A549 (cell line): ENCODE data around the gene MTHFR. TPM values are rescaled to one million over a fixed set of nuclear protein-coding genes. Genes with fewer than 3 reads are reported as not detected.

ENCODE experiments used
- ATAC-seq, 2 experiments: fragments of 200-7000 bp in 1 of 2; fragments of >200 bp in 1 of 2; cut with Nextera tagmentation in 1 of 2; cut with Tn5 transposase in 1 of 2; 3 replicates each; pipeline versions ENCODE4 v1.8.0 to v1.9.1; 2018 to 2020; ENCODE audit warnings: mild to moderate bottlenecking in 1 of 2, moderate library complexity in 1 of 2
- CTCF ChIA-PET: fragments of 300-600 bp; sonication (Branson Sonifier 250); formaldehyde crosslinking; extraction: SDS; loops from one replicate; lab custom pipeline; 2021; ENCODE audit warnings: antibody characterized with exemption, inconsistent platforms; lab: Yijun Ruan, JAX
- POLR2A ChIA-PET: fragments of 350-600 bp; formaldehyde crosslinking; extraction: SDS; loops from one replicate; lab custom pipeline; 2021; ENCODE audit warnings: antibody characterized with exemption, inconsistent platforms; lab: Yijun Ruan, JAX
- DNase-seq, 2 experiments: peaks; one replicate each; pipeline versions ENCODE4 v3.0.0 to v3.0.0-alpha.2; 2011 to 2016; ENCODE audit warnings: low read depth in 1 of 2, low spot score in 1 of 2
- FAIRE-seq: peaks from 2 replicates; lab custom pipeline; 2011; peaks lifted over from hg19 to GRCh38; lab: Jason Lieb, UNC
- H3K27ac ChIP-seq, 2 experiments: fragments of >200 bp; sonication (Bioruptor Twin); formaldehyde crosslinking; 3 replicates each; pipeline ENCODE4 v1.5.1; 2016 to 2017
- H3K4me1 ChIP-seq: fragments of >200 bp; sonication (Bioruptor Twin); formaldehyde crosslinking; 3 replicates; pipeline ENCODE4 v1.6.1; 2016
- H3K4me2 ChIP-seq: fragments of >200 bp; sonication (Bioruptor Twin); formaldehyde crosslinking; 3 replicates; pipeline ENCODE4 v1.6.1; 2016
- H3K4me3 ChIP-seq: fragments of >200 bp; sonication (Bioruptor Twin); formaldehyde crosslinking; 3 replicates; pipeline ENCODE4 v1.5.1; 2016
- H3K9me3 ChIP-seq: fragments of >200 bp; sonication (Bioruptor Twin); formaldehyde crosslinking; 3 replicates; pipeline ENCODE4 v1.6.1; 2016
- CBX2 ChIP-seq: fragments of 200-600 bp; sonication (generic); IDR thresholded peaks from 2 replicates; pipeline ENCODE4 v1.6.1; 2016; ENCODE audit warnings: low read depth, mild to moderate bottlenecking, borderline replicate concordance
- CHD2 ChIP-seq: fragments of 150-350 bp; IDR thresholded peaks from 2 replicates; pipeline ENCODE4 v1.6.1; 2014; ENCODE audit warnings: low read length; ENCODE audit not compliant: partially characterized antibody
- EHF ChIP-seq: fragments of 250-450 bp; sonication (Bioruptor Pico); IDR thresholded peaks from 2 replicates; pipeline ENCODE4 v1.5.0; 2020; ENCODE audit warnings: mild to moderate bottlenecking
- EP300 ChIP-seq, 2 experiments: fragments of >200 bp; sonication (Bioruptor Twin); formaldehyde crosslinking; IDR thresholded peaks; 2 replicates in 1 of 2; 3 replicates in 1 of 2; pipeline ENCODE4 v1.6.1; 2016 to 2017
- FOSL2 ChIP-seq, 2 experiments: fragments of 450-650 bp in 1 of 2; fragments of >200 bp in 1 of 2; sonication (Bioruptor Twin) in 1 of 2; formaldehyde crosslinking; IDR thresholded peaks; 2 replicates each; pipeline versions ENCODE4 v1.5.0 to v1.6.1; 2016 to 2020; ENCODE audit warnings: mild to moderate bottlenecking in 1 of 2, moderate library complexity in 1 of 2
- FOXS1 ChIP-seq: fragments of 250-450 bp; sonication (Bioruptor Pico); IDR thresholded peaks from 2 replicates; pipeline ENCODE4 v1.5.0; 2020; ENCODE audit warnings: mild to moderate bottlenecking, moderate library complexity
- GATA3 ChIP-seq: IDR thresholded peaks from 2 replicates; pipeline ENCODE4 v1.6.1; 2012; ENCODE audit warnings: borderline replicate concordance
- HEYL ChIP-seq: fragments of 250-450 bp; sonication (Bioruptor Pico); IDR thresholded peaks from 2 replicates; pipeline ENCODE4 v1.8.0; 2021; ENCODE audit warnings: mild to moderate bottlenecking, moderate library complexity
- HOXA7 ChIP-seq: fragments of 250-450 bp; sonication (Bioruptor Pico); IDR thresholded peaks from 2 replicates; pipeline ENCODE4 v1.5.0; 2020; ENCODE audit warnings: mild to moderate bottlenecking, moderate library complexity
- JUN ChIP-seq, 2 experiments: fragments of >200 bp; sonication (Bioruptor Twin); formaldehyde crosslinking; IDR thresholded peaks; 2 replicates in 1 of 2; 3 replicates in 1 of 2; pipeline ENCODE4 v1.6.1; 2016 to 2017
- JUNB ChIP-seq: fragments of >200 bp; sonication (Bioruptor Twin); formaldehyde crosslinking; IDR thresholded peaks from 2 replicates; pipeline ENCODE4 v1.6.1; 2016
- KDM5A ChIP-seq: fragments of 200-600 bp; sonication (generic); IDR thresholded peaks from 2 replicates; pipeline ENCODE4 v1.6.1; 2016; ENCODE audit warnings: antibody characterized with exemption, mild to moderate bottlenecking
- MYC ChIP-seq: IDR thresholded peaks from 2 replicates; pipeline ENCODE4 v1.6.1; 2012; ENCODE audit warnings: mild to moderate bottlenecking, inconsistent platforms, low read length, improper control_type of control experiment, borderline replicate concordance
- NPAS2 ChIP-seq: fragments of 250-450 bp; sonication (Bioruptor Pico); IDR thresholded peaks from 2 replicates; pipeline ENCODE4 v1.8.0; 2022; ENCODE audit warnings: mild to moderate bottlenecking, moderate library complexity, borderline replicate concordance
- PHF8 ChIP-seq: fragments of 200-600 bp; sonication (generic); IDR thresholded peaks from 2 replicates; pipeline ENCODE4 v1.6.1; 2016; ENCODE audit warnings: low read depth, mild to moderate bottlenecking, antibody characterized with exemption, moderate library complexity, borderline replicate concordance
- POLR2AphosphoS2 ChIP-seq: conservative IDR thresholded peaks from 2 replicates; pipeline ENCODE4 v1.6.1; 2012; ENCODE audit warnings: low read length, improper control_type of control experiment, inconsistent platforms
- RAD21 ChIP-seq, 2 experiments: fragments of >200 bp in 1 of 2; sonication (Bioruptor Twin) in 1 of 2; formaldehyde crosslinking in 1 of 2; IDR thresholded peaks in 1 of 2; conservative IDR thresholded peaks in 1 of 2; 2 replicates in 1 of 2; 3 replicates in 1 of 2; pipeline ENCODE4 v1.6.1; 2012 to 2018; ENCODE audit warnings: inconsistent platforms in 1 of 2
- RCOR1 ChIP-seq: fragments of 150-350 bp; IDR thresholded peaks from 2 replicates; pipeline ENCODE4 v1.6.1; 2014; ENCODE audit warnings: antibody characterized with exemption, low read length, low read depth
- RFX5 ChIP-seq: fragments of 450-650 bp; IDR thresholded peaks from 2 replicates; pipeline ENCODE4 v1.7.1; 2014; ENCODE audit warnings: antibody characterized with exemption, mild to moderate bottlenecking, moderate library complexity
- TP53 ChIP-seq: fragments of 250-450 bp; sonication (Bioruptor Pico); IDR thresholded peaks from 2 replicates; pipeline ENCODE4 v1.5.0; 2021; ENCODE audit warnings: mild to moderate bottlenecking, moderate library complexity
- ZNF302 ChIP-seq: fragments of 250-450 bp; sonication (Bioruptor Pico); IDR thresholded peaks from 2 replicates; pipeline ENCODE4 v1.9.0; 2021; ENCODE audit warnings: inconsistent platforms, mild to moderate bottlenecking, moderate library complexity
- WGBS: methylation state at CpG from one replicate; pipeline ENCODE4 v1.1.6; 2017; ENCODE audit errors: missing lambda C conversion rate; 5-methylcytosine and 5-hydroxymethylcytosine counted together
- polyA plus RNA-seq, 4 experiments: library from polyadenylated mRNA; depleted of rRNA in 3 of 4; stranded (reverse); fragments of >200 nt; fragmentation: RNase III in 1 of 4; extraction: RNeasy Plus Mini Kit Qiagen cat#74134 plus additional on column Dnase treatment in 1 of 4; gene quantifications; 2 replicates in 3 of 4; 3 replicates in 1 of 4; pipeline ENCODE4 v1.2.3, GENCODE V29; 2011 to 2017
- TF ChIP-seq, protein P1 (sequence below): fragments of 250-450 bp; sonication (Bioruptor Pico); IDR thresholded peaks from 2 replicates; pipeline ENCODE4 v1.5.0; 2021; ENCODE audit warnings: mild to moderate bottlenecking, moderate library complexity, borderline replicate concordance
- TF ChIP-seq, protein P2 (sequence below): fragments of >200 bp; sonication (Bioruptor Twin); formaldehyde crosslinking; IDR thresholded peaks from 3 replicates; pipeline ENCODE4 v1.6.1; 2016
- TF ChIP-seq, protein P3 (sequence below): IDR thresholded peaks from 2 replicates; pipeline ENCODE4 v1.6.1; 2012; ENCODE audit warnings: low read depth, borderline replicate concordance

The MTHFR gene
- polyA plus RNA-seq, 2 of the 4 experiments (the other 2 are of a cell fraction): 4.5 to 5.2 TPM

DNA sequence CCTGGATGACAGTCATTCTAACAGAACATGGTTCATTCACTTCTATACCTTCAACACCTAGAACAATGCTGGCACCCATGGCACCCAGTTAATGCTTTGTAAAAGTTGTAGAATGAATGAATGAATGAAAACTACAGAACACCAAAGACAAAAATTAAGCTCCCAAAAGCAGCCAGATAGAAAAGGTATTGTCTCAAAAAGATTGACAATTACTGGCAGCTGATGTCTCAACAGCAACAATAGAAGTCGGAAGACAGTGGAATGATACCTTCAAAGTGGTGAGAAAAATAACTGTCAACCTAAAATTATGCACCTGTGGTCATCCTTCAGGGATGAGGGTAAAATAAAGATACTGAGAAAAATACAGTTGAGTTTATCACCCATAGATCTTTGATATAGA lies 48.7 kb downstream of the MTHFR start:
- CTCF ChIA-PET: interaction anchor here (0.6 to 1.4 kb wide), 3 partner anchors 37 to 83 kb away, joined by 3 read pairs; no protein-coding TSS in a partner anchor
- no peak overlapping the region for H3K4me2 ChIP-seq
- no peak for ATAC-seq
- WGBS: 43% methylated on average over 1 of the region's 1 CpG
- POLR2A ChIA-PET: no interaction called here
- no peak for DNase-seq
- H3K9me3 ChIP-seq: no peaks in the 10 kb centered on the region
- no peak for FAIRE-seq
- no peaks in the 10 kb centered on the region for H3K4me1 ChIP-seq
- H3K27ac ChIP-seq: no peak overlapping the region
- TF ChIP-seq HEYL (CRISPR knock-in tag) (no peak), RCOR1 (no peak), ZNF302 (CRISPR knock-in tag) (no peak), NPAS2 (CRISPR knock-in tag) (no peak), RFX5 (no peak), HOXA7 (no peak), FOXS1 (CRISPR knock-in tag) (no peak), JUN (IDR thresholded peaks at IDR 0.05) (no peak), KDM5A (no peak), TP53 (CRISPR knock-in tag) (no peak)
- TF ChIP-seq, protein P1, sequence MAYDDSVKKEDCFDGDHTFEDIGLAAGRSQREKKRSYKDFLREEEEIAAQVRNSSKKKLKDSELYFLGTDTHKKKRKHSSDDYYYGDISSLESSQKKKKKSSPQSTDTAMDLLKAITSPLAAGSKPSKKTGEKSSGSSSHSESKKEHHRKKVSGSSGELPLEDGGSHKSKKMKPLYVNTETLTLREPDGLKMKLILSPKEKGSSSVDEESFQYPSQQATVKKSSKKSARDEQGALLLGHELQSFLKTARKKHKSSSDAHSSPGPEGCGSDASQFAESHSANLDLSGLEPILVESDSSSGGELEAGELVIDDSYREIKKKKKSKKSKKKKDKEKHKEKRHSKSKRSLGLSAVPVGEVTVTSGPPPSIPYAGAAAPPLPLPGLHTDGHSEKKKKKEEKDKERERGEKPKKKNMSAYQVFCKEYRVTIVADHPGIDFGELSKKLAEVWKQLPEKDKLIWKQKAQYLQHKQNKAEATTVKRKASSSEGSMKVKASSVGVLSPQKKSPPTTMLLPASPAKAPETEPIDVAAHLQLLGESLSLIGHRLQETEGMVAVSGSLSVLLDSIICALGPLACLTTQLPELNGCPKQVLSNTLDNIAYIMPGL (CRISPR knock-in tag): no peak
- H3K4me3 ChIP-seq: no peak overlapping the region

DNA sequence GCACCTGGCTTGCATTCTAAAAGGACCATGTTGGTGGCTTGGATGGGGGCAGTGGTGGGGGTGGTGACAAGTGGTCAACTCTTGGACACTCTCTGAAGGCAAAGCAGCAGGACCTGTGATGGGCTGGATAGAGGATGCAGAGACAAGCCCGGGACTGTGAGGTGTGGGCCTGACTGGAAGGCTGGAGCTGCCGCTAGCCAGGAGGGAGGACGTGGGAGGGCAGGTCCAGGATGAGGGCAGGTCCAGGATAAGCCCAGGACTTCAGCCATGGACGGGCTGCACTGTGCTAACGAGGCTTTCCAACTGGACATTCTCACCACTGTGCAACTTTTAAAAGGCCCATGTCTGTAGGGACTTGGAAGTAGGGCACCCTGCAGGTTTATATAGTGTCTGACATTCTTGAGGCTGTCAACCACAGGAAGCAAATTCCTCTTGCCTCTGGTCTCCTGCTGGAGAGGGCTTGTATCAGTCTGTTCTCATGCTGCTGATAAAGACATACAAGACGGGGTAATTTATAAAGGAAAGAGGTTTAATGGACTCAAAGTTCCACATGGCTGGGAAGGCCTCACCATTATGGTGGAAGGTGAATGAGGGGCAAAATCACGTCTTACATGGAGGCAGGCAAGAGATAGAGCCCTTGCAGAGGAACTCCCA lies 52.1 kb downstream of the MTHFR start:
- Histone ChIP-seq H3K4me1 (no peaks in the 10 kb centered on the region; the same call in 2 of the 3 replicates), H3K27ac (no peak overlapping the region), H3K9me3 (no peaks in the 10 kb centered on the region), H3K4me2 (no peak overlapping the region), H3K4me3 (no peak overlapping the region)
- TF ChIP-seq POLR2AphosphoS2: no peak
- TF ChIP-seq PHF8: no peak
- TF ChIP-seq, protein P2, sequence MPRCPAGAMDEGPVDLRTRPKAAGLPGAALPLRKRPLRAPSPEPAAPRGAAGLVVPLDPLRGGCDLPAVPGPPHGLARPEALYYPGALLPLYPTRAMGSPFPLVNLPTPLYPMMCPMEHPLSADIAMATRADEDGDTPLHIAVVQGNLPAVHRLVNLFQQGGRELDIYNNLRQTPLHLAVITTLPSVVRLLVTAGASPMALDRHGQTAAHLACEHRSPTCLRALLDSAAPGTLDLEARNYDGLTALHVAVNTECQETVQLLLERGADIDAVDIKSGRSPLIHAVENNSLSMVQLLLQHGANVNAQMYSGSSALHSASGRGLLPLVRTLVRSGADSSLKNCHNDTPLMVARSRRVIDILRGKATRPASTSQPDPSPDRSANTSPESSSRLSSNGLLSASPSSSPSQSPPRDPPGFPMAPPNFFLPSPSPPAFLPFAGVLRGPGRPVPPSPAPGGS: no peak
- TF ChIP-seq CHD2: no peak
- TF ChIP-seq, protein P3, sequence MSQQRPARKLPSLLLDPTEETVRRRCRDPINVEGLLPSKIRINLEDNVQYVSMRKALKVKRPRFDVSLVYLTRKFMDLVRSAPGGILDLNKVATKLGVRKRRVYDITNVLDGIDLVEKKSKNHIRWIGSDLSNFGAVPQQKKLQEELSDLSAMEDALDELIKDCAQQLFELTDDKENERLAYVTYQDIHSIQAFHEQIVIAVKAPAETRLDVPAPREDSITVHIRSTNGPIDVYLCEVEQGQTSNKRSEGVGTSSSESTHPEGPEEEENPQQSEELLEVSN: no peak
- TF ChIP-seq EP300 (IDR thresholded peaks at IDR 0.05): no peak
- TF ChIP-seq FOSL2 (IDR thresholded peaks at IDR 0.05): no peak
- no peak for TF ChIP-seq FOSL2 (CRISPR knock-in tag; IDR thresholded peaks at IDR 0.05)
- no peak for TF ChIP-seq RAD21 (conservative IDR thresholded peaks at IDR 0.05 in 1 of 2, IDR thresholded peaks at IDR 0.05 in 1 of 2)
- TF ChIP-seq GATA3: no peak
- no peak for TF ChIP-seq EHF (CRISPR knock-in tag)
- no peak for TF ChIP-seq CBX2
- no peak for TF ChIP-seq HOXA7
- TF ChIP-seq JUNB: no peak
- TF ChIP-seq MYC: no peak
- DNase-seq: no peak
- 74% methylated on average over 7 of the region's 7 CpGs for WGBS
- ChIA-PET CTCF (interaction anchor here (1.4 kb wide), 1 partner anchor 32 kb away, joined by 4 read pairs; no protein-coding TSS in a partner anchor), POLR2A (no interaction called here)
- no peak for ATAC-seq
- no peak for FAIRE-seq
